GM23248 (cell line): ENCODE data around the gene AFAP1.

Experiments
- EZH2 ChIP-seq: fragments of 200-600 bp; sonication (generic); IDR thresholded peaks from 2 replicates; pipeline ENCODE4 v1.6.1; 2018; ENCODE audit warnings: antibody characterized with exemption, mild to moderate bottlenecking; ENCODE audit not compliant: insufficient read depth, poor library complexity, severe bottlenecking
- EZH2phosphoT487 ChIP-seq: fragments of 200-600 bp; sonication (generic); IDR thresholded peaks from 2 replicates; pipeline ENCODE4 v1.6.1; 2018; ENCODE audit warnings: antibody characterized with exemption, moderate library complexity, mild to moderate bottlenecking, low read depth; ENCODE audit not compliant: insufficient read depth

DNA sequence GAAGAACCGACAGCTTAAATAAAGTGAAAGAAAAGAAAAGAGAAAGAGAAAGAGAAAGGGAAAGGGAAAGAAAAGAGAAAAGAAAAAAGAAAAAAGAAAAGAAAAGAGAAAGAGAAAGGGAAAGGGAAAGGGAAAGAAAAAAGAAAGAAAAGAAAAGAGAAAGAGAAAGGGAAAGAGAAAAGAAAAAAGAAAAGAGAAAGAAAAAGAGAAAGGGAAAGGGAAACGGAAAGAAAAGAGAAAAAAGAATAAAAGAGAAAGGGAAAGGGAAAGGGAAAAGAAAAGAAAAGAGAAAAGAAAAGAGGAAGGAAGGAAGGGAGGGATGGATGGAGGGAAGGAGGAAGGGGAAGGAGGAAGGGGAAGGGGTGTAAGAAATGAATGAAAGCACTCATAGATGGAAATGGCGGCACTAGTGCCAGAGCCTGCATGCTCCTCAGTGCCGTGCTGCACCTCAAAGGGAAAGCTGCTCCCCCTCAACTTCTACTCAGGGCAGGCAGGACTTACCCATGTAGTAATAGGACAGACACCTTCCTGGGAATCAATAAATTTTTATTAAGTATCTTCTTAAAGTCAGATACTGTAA, 70.7 kb downstream of the AFAP1 start:
- TF ChIP-seq EZH2 (no peak), EZH2phosphoT487 (no peak)
